Panc1 (cell line): ENCODE results near the gene TMEM229B. TPM values are rescaled to one million over a fixed set of nuclear protein-coding genes. Genes with fewer than 3 reads are reported as not detected.
A peak's percentile ranks its signal among the peaks of the same experiment; 100 is the strongest.

Experiments used
- ATAC-seq: fragments of 200-7000 bp; cut with Tn5 transposase; 2 replicates; pipeline ENCODE4 v1.9.1; 2020; ENCODE audit warnings: mild to moderate bottlenecking, moderate library complexity
- BruUV-seq: library from RNA; stranded (reverse); fragments of 400-500 nt; replicated peaks from 2 replicates; lab custom pipeline; 2021; lab: Mats Ljungman, UMichigan
- CTCF ChIA-PET: fragments of 300-600 bp; sonication (Branson Sonifier 250); formaldehyde crosslinking; loops from one replicate; lab custom pipeline; 2022; ENCODE audit warnings: antibody characterized with exemption; lab: Charles Lee
- POLR2A ChIA-PET: fragments of 300-600 bp; sonication (Branson Sonifier 250); formaldehyde crosslinking; loops from one replicate; lab custom pipeline; 2022; ENCODE audit warnings: antibody characterized with exemption; lab: Charles Lee
- DNase-seq: peaks from one replicate; pipeline ENCODE4 v3.0.0-alpha.2; 2010; ENCODE audit warnings: low read depth, low spot score
- H3K27ac ChIP-seq: 2 replicates; pipeline ENCODE4 v1.5.1; 2011; ENCODE audit warnings: mild to moderate bottlenecking, low read length, inconsistent platforms
- H3K27me3 ChIP-seq: fragments of 200-500 bp; sonication (Bioruptor generic); 2 replicates; pipeline ENCODE4 v1.6.0; 2014; ENCODE audit warnings: low read length, inconsistent platforms; ENCODE audit not compliant: control insufficient read depth, insufficient read depth
- H3K36me3 ChIP-seq: fragments of 200-500 bp; sonication (Bioruptor generic); 2 replicates; pipeline ENCODE4 v1.5.1; 2014; ENCODE audit warnings: inconsistent platforms, mild to moderate bottlenecking, low read length, moderate library complexity; ENCODE audit not compliant: control insufficient read depth, insufficient read depth
- H3K4me1 ChIP-seq: 2 replicates; pipeline ENCODE4 v1.5.1; 2011; ENCODE audit warnings: inconsistent platforms, mild to moderate bottlenecking, low read length, moderate library complexity; ENCODE audit not compliant: control insufficient read depth, insufficient read depth
- H3K4me3 ChIP-seq, 2 experiments: 2 replicates each; pipeline ENCODE4 v1.5.1; 2011 to 2012; ENCODE audit warnings: low read depth in 2 of 2, low read length in 2 of 2, mild to moderate bottlenecking in 2 of 2, inconsistent platforms in 1 of 2, moderate library complexity in 1 of 2
- H3K9me3 ChIP-seq: fragments of 200-500 bp; sonication (Bioruptor generic); 2 replicates; pipeline ENCODE4 v1.5.1; 2014; ENCODE audit warnings: low read depth, mild to moderate bottlenecking, inconsistent platforms, low read length, moderate library complexity; ENCODE audit not compliant: control insufficient read depth, insufficient read depth
- CTCF ChIP-seq: fragments of 450-650 bp; IDR thresholded peaks from 2 replicates; pipeline ENCODE4 v1.5.1; 2017; ENCODE audit warnings: mild to moderate bottlenecking
- POLR2AphosphoS5 ChIP-seq: IDR thresholded peaks from 2 replicates; pipeline ENCODE4 v1.6.1; 2012; ENCODE audit warnings: mild to moderate bottlenecking, low read depth, low read length, moderate library complexity
- REST ChIP-seq, 2 experiments: IDR thresholded peaks; 2 replicates each; pipeline ENCODE4 v1.6.1; 2011 to 2012; ENCODE audit warnings: low read depth in 2 of 2, control low read depth in 1 of 2, low read length in 1 of 2, mild to moderate bottlenecking in 1 of 2, moderate library complexity in 1 of 2; ENCODE audit not compliant: insufficient read depth in 1 of 2
- SIN3A ChIP-seq: IDR thresholded peaks from 2 replicates; pipeline ENCODE4 v1.6.1; 2012; ENCODE audit warnings: low read depth, mild to moderate bottlenecking, low read length, moderate library complexity, borderline replicate concordance; ENCODE audit not compliant: insufficient read depth
- TCF7L2 ChIP-seq: IDR thresholded peaks from 2 replicates; pipeline ENCODE4 v1.6.1; 2011; ENCODE audit warnings: mild to moderate bottlenecking, low read depth, low read length, inconsistent platforms
- in situ Hi-C: cut with HindIII; loops from 2 replicates; pipeline ENCODE4 v1.10.0; 2016; ENCODE audit warnings: low sequenced_read_pairs, low pct_unique_long_range_greater_than_20kb
- intact Hi-C: fragments of 100-400 bp; cut with micrococcal nuclease; formaldehyde crosslinking; loops from one replicate; pipeline ENCODE4 v1.10.0; 2022; ENCODE audit not compliant: unreplicated experiment
- total RNA-seq: library from RNA; stranded (reverse); gene quantifications from one replicate; pipeline ENCODE4 v1.2.1, GENCODE V29; 2021; ENCODE audit not compliant: unreplicated experiment

Gene TMEM229B
- total RNA-seq, 1 experiment from 2014 or later: 1.6 TPM

- no peaks in the 10 kb centered on the region for H3K27me3 ChIP-seq
- ChIA-PET POLR2A (no interaction called here), CTCF (interaction anchor here (0.9 kb wide), 1 partner anchor 15 kb away, joined by 3 read pairs; no protein-coding TSS in a partner anchor)
- H3K27ac ChIP-seq: no peak overlapping the region
- H3K36me3 ChIP-seq: no peaks in the 10 kb centered on the region
- in situ Hi-C loops (no loop called here), intact Hi-C loops (no loop called here)
- ATAC-seq (no peak), DNase-seq (no peak)
- no TSS peak for BruUV-seq
- H3K9me3 ChIP-seq: no peaks in the 10 kb centered on the region
- H3K4me1 ChIP-seq: peaks cover 7% of the 10 kb centered on the region
- no peak overlapping the region for H3K4me3 ChIP-seq
- TF ChIP-seq SIN3A (no peak), POLR2AphosphoS5 (no peak), TCF7L2 (no peak), CTCF (no peak), REST (IDR thresholded peaks at IDR 0.05; ENCODE audit: insufficient read depth in 1 of 2, low read depth in 2 of 2, low read length in 1 of 2) (no peak)
Measured at GRCh38 chr14:67432050-67432564, 56.4 kb downstream of the TMEM229B start.

- Histone ChIP-seq H3K27ac (peak overlapping the region; percentile 57; the same call in 1 of the 2 replicates), H3K27me3 (no peaks in the 10 kb centered on the region), H3K9me3 (no peaks in the 10 kb centered on the region), H3K36me3 (no peaks in the 10 kb centered on the region), H3K4me3 (no peak overlapping the region), H3K4me1 (peaks cover 7% of the 10 kb centered on the region)
- ChIA-PET CTCF (interaction anchor here (0.5 to 3.4 kb wide), 3 partner anchors 16 to 142 kb away, joined by 6 to 28 read pairs (median 9); no protein-coding TSS in a partner anchor), POLR2A (no interaction called here)
- TF ChIP-seq REST (IDR thresholded peaks at IDR 0.05; ENCODE audit: insufficient read depth in 1 of 2, low read depth in 2 of 2, low read length in 1 of 2) (no peak), POLR2AphosphoS5 (no peak), CTCF (no peak), SIN3A (no peak), TCF7L2 (no peak)
- ATAC-seq: no peak
- no TSS peak for BruUV-seq
- no peak for DNase-seq
- in situ Hi-C loops (no loop called here), intact Hi-C loops (loop anchor here (10.0 kb wide), 1 partner anchor 85 kb away; no protein-coding TSS in a partner anchor)
Measured at GRCh38 chr14:67429510-67430205, 58.9 kb downstream of the TMEM229B start.
